Liver (tissue), 9 donors: Measurements from ENCODE around the gene NEURL1. TPM values are rescaled to one million over a fixed set of nuclear protein-coding genes. Genes with fewer than 3 reads are reported as not detected.

Source experiments
- DNase-seq: peaks from one replicate; pipeline ENCODE4 v3.0.0-alpha.2; 2017; ENCODE audit warnings: low spot score
- H3K27ac ChIP-seq, 2 donors: one replicate each; pipeline ENCODE4 v1.7.0; 2013; ENCODE audit warnings: inconsistent platforms in 2 of 2, low read length in 2 of 2, control low read depth in 1 of 2, low read depth in 1 of 2, mild to moderate bottlenecking in 1 of 2
- H3K27me3 ChIP-seq, 4 donors: one replicate each; pipeline versions ENCODE4 v1.6.1 to v1.7.0; 2013; ENCODE audit warnings: low read length in 3 of 4, inconsistent platforms in 1 of 4, mild to moderate bottlenecking in 1 of 4, moderate library complexity in 1 of 4; ENCODE audit not compliant: control insufficient read depth in 4 of 4, insufficient read depth in 4 of 4
- H3K36me3 ChIP-seq, 4 donors: one replicate each; pipeline versions ENCODE4 v1.6.1 to v1.7.0; 2013; ENCODE audit warnings: low read length in 3 of 4, mild to moderate bottlenecking in 3 of 4, low read depth in 1 of 4, moderate library complexity in 1 of 4; ENCODE audit not compliant: control insufficient read depth in 4 of 4, insufficient read depth in 3 of 4
- H3K4me1 ChIP-seq, 4 donors: one replicate each; pipeline versions ENCODE4 v1.6.1 to v1.7.0; 2013; ENCODE audit warnings: low read length in 3 of 4, mild to moderate bottlenecking in 3 of 4, moderate library complexity in 1 of 4; ENCODE audit not compliant: control insufficient read depth in 4 of 4, insufficient read depth in 4 of 4
- H3K4me3 ChIP-seq, 3 donors: one replicate each; pipeline versions ENCODE4 v1.6.1 to v1.7.0; 2013; ENCODE audit warnings: low read length in 3 of 3, control low read depth in 1 of 3, low read depth in 1 of 3, mild to moderate bottlenecking in 1 of 3
- H3K9ac ChIP-seq, 2 donors: one replicate each; pipeline ENCODE4 v1.7.0; 2013; ENCODE audit warnings: low read length in 2 of 2, mild to moderate bottlenecking in 2 of 2, moderate library complexity in 2 of 2, control low read depth in 1 of 2, low read depth in 1 of 2
- H3K9me3 ChIP-seq, 4 donors: one replicate each; pipeline versions ENCODE4 v1.6.1 to v1.7.0; 2013; ENCODE audit warnings: low read length in 3 of 4; ENCODE audit not compliant: control insufficient read depth in 4 of 4
- ATF3 ChIP-seq: IDR thresholded peaks from 2 replicates; pipeline ENCODE4 v1.6.1; 2016; ENCODE audit warnings: antibody characterized with exemption
- CTCF ChIP-seq: fragments of 150-350 bp; IDR thresholded peaks from 2 replicates; pipeline ENCODE4 v1.5.1; 2017; ENCODE audit warnings: improper control_type of control experiment, low read depth, low read length; ENCODE audit not compliant: missing input control
- EGR1 ChIP-seq, 2 donors: IDR thresholded peaks; 2 replicates each; pipeline ENCODE4 v1.6.1; 2016 to 2018; ENCODE audit warnings: antibody characterized with exemption in 2 of 2, low read depth in 2 of 2
- FOXA1 ChIP-seq: IDR thresholded peaks from 2 replicates; pipeline ENCODE4 v1.6.1; 2016; ENCODE audit warnings: antibody characterized with exemption
- FOXA2 ChIP-seq: IDR thresholded peaks from 2 replicates; pipeline ENCODE4 v1.6.1; 2016; ENCODE audit warnings: antibody characterized with exemption
- GABPA ChIP-seq, 2 donors: IDR thresholded peaks in 1 of 2; conservative IDR thresholded peaks in 1 of 2; 2 replicates each; pipeline ENCODE4 v1.6.1; 2016; ENCODE audit warnings: antibody characterized with exemption in 2 of 2, mild to moderate bottlenecking in 1 of 2, moderate library complexity in 1 of 2
- HNF4A ChIP-seq, 2 donors: conservative IDR thresholded peaks; 2 replicates each; pipeline ENCODE4 v1.6.1; 2016; ENCODE audit warnings: antibody characterized with exemption in 2 of 2, mild to moderate bottlenecking in 2 of 2
- HNF4G ChIP-seq: IDR thresholded peaks from 2 replicates; pipeline ENCODE4 v1.6.1; 2016; ENCODE audit warnings: antibody characterized with exemption
- JUND ChIP-seq, 2 donors: IDR thresholded peaks; 2 replicates each; pipeline ENCODE4 v1.6.1; 2016; ENCODE audit warnings: antibody characterized with exemption in 2 of 2
- MAX ChIP-seq: IDR thresholded peaks from 2 replicates; pipeline ENCODE4 v1.6.1; 2016; ENCODE audit warnings: antibody characterized with exemption
- NR2F2 ChIP-seq: IDR thresholded peaks from 2 replicates; pipeline ENCODE4 v1.6.1; 2016; ENCODE audit warnings: antibody characterized with exemption
- RAD21 ChIP-seq, 2 donors: IDR thresholded peaks; 2 replicates each; pipeline ENCODE4 v1.6.1; 2016; ENCODE audit warnings: antibody characterized with exemption in 2 of 2, mild to moderate bottlenecking in 2 of 2
- REST ChIP-seq: IDR thresholded peaks from 2 replicates; pipeline ENCODE4 v1.6.1; 2016; ENCODE audit warnings: antibody characterized with exemption, mild to moderate bottlenecking
- RXRA ChIP-seq, 2 donors: IDR thresholded peaks; 2 replicates each; pipeline ENCODE4 v1.6.1; 2017 to 2018; ENCODE audit warnings: antibody characterized with exemption in 2 of 2, mild to moderate bottlenecking in 1 of 2
- TAF1 ChIP-seq: conservative IDR thresholded peaks from 2 replicates; pipeline ENCODE4 v1.6.1; 2016; ENCODE audit warnings: antibody characterized with exemption, mild to moderate bottlenecking
- ZBTB33 ChIP-seq: IDR thresholded peaks from 2 replicates; pipeline ENCODE4 v1.6.1; 2016; ENCODE audit warnings: antibody characterized with exemption
- WGBS: extraction: QIAGEN DNeasy Blood & Tissue Kit; methylation state at CpG from one replicate; pipeline ENCODE4 v1.1.7; 2013; 5-methylcytosine and 5-hydroxymethylcytosine counted together
- polyA plus RNA-seq, 2 donors: library from polyadenylated mRNA; stranded (reverse) in 1 of 2; unstranded in 1 of 2; fragments of 200-250 nt in 1 of 2; fragments of >200 nt in 1 of 2; fragmentation: Nextera tagmentation in 1 of 2; extraction: Ambion mirVana in 1 of 2; gene quantifications; one replicate each; pipeline versions ENCODE4 v1.2.1 to v1.2.3, GENCODE V29; 2013 to 2015
- total RNA-seq, 2 donors: library from RNA; depleted of rRNA; stranded (reverse); fragments of >200 nt; gene quantifications; one replicate each; pipeline ENCODE4 v1.2.3, GENCODE V29; 2014
- donor health status: healthy.
- donor health status: healthy.
- donor health status: healthy.
- donor health status: healthy.
- donor health status: healthy.

The NEURL1 gene
- total and polyA plus RNA-seq, 4 donors, result 0.11 to 3.9 (median 0.74) TPM

GRCh38 chr10:103472005-103472404 lies 21.5 kb upstream of the NEURL1 start:
- Histone ChIP-seq H3K9me3 (no peaks in the 10 kb centered on the region), H3K4me1 (no peaks in the 10 kb centered on the region), H3K27ac (no peak overlapping the region), H3K27me3 (no peaks in the 10 kb centered on the region), H3K9ac (no peak overlapping the region), H3K36me3 (no peaks in the 10 kb centered on the region), H3K4me3 (no peak overlapping the region)
- TF ChIP-seq RXRA (IDR thresholded peaks at IDR 0.05) (no peak), GABPA (IDR thresholded peaks at IDR 0.05 in 1 of 2, conservative IDR thresholded peaks at IDR 0.05 in 1 of 2) (no peak), NR2F2 (no peak), TAF1 (no peak), JUND (IDR thresholded peaks at IDR 0.05) (no peak), REST (no peak), ATF3 (no peak), RAD21 (IDR thresholded peaks at IDR 0.05) (no peak), HNF4A (conservative IDR thresholded peaks at IDR 0.05) (no peak), HNF4G (no peak)
- no peak for DNase-seq
- 93% methylated on average over 2 of the region's 2 CpGs for WGBS

- WGBS, result 65% methylated on average over 32 of the region's 32 CpGs
- no peaks in the 10 kb centered on the region for H3K36me3 ChIP-seq
- no peaks in the 10 kb centered on the region for H3K4me1 ChIP-seq
- no peak overlapping the region for H3K4me3 ChIP-seq
- H3K9me3 ChIP-seq, result no peaks in the 10 kb centered on the region
- no peak overlapping the region for H3K9ac ChIP-seq
- no peak overlapping the region for H3K27ac ChIP-seq
- H3K27me3 ChIP-seq, result no peaks in the 10 kb centered on the region
- no peak for TF ChIP-seq ZBTB33
- TF ChIP-seq HNF4G, result no peak
- no peak for TF ChIP-seq REST
- no peak for TF ChIP-seq FOXA2
- TF ChIP-seq FOXA1, result no peak
- no peak for TF ChIP-seq JUND (IDR thresholded peaks at IDR 0.05)
- TF ChIP-seq NR2F2, result no peak
- no peak for TF ChIP-seq RXRA (IDR thresholded peaks at IDR 0.05)
- TF ChIP-seq GABPA (IDR thresholded peaks at IDR 0.05 in 1 of 2, conservative IDR thresholded peaks at IDR 0.05 in 1 of 2), result no peak
- no peak for TF ChIP-seq HNF4A (conservative IDR thresholded peaks at IDR 0.05)
- no peak for TF ChIP-seq ATF3
- TF ChIP-seq MAX, result no peak
- TF ChIP-seq RAD21 (IDR thresholded peaks at IDR 0.05), result no peak
- no peak for TF ChIP-seq CTCF
- no peak for TF ChIP-seq TAF1
- TF ChIP-seq EGR1 (IDR thresholded peaks at IDR 0.05; ENCODE audit: low read depth in 2 of 2), result no peak
- no peak for DNase-seq
Measured at GRCh38 chr10:103473261-103473671, 20.2 kb upstream of the NEURL1 start.
